Stimulated activated memory B cell treated with anti-CD40 and anti-IgM and Interleukin-4, amounts not matched to agents 10 μg/mL and 1 μg/mL and 100 μg/mL, for 72 hours (primary cell): ENCODE results near the gene CRYBG1.
"Not testable (repeated sequence)": the region's sequence is repeated elsewhere in the genome, so short reads cannot be mapped to it uniquely, and the experiment has no call there.

ENCODE experiments used
- ATAC-seq: fragments of 150-1000 bp; cut with Tn5 transposase; 2 replicates; pipeline ENCODE4 v1.10.0; 2021
- H3K27ac Mint-ChIP-seq: one replicate; pipeline ENCODE4 v1.8.0; 2022; ENCODE audit warnings: mild to moderate bottlenecking, mixed read lengths
- H3K27me3 Mint-ChIP-seq: one replicate; pipeline ENCODE4 v1.8.0; 2022; ENCODE audit warnings: mixed read lengths
- H3K36me3 Mint-ChIP-seq: one replicate; pipeline ENCODE4 v1.8.0; 2022; ENCODE audit warnings: mixed read lengths
- H3K4me1 Mint-ChIP-seq: one replicate; pipeline ENCODE4 v1.8.0; 2022; ENCODE audit warnings: mixed read lengths
- H3K4me3 Mint-ChIP-seq: one replicate; pipeline ENCODE4 v1.8.0; 2022; ENCODE audit warnings: mild to moderate bottlenecking, moderate library complexity, mixed read lengths
- H3K9me3 Mint-ChIP-seq: one replicate; pipeline ENCODE4 v1.8.0; 2022; ENCODE audit warnings: mixed read lengths

CRYBG1 gene

GRCh38 chr6:106397431-106397830 is 36.9 kb downstream of the CRYBG1 start:
- no peak for ATAC-seq
- no peak overlapping the region for H3K4me3 Mint-ChIP-seq
- no peaks in the 10 kb centered on the region for H3K4me1 Mint-ChIP-seq
- H3K27me3 Mint-ChIP-seq: peaks cover 46% of the 10 kb centered on the region
- H3K27ac Mint-ChIP-seq: no peak overlapping the region
- no peaks in the 10 kb centered on the region for H3K36me3 Mint-ChIP-seq
- no peaks in the 10 kb centered on the region for H3K9me3 Mint-ChIP-seq

GRCh38 chr6:106398621-106399020 is 38.1 kb downstream of the CRYBG1 start:
- Mint-ChIP-seq H3K4me3 (no peak overlapping the region), H3K27ac (no peak overlapping the region), H3K4me1 (no peaks in the 10 kb centered on the region), H3K9me3 (no peaks in the 10 kb centered on the region), H3K36me3 (no peaks in the 10 kb centered on the region), H3K27me3 (peaks cover 39% of the 10 kb centered on the region)
- ATAC-seq: no peak

- H3K4me1 Mint-ChIP-seq, ATAC-seq, H3K4me3 Mint-ChIP-seq, H3K27ac Mint-ChIP-seq: not testable (repeated sequence)
- Mint-ChIP-seq H3K9me3 (peaks cover 14% of the 10 kb centered on the region), H3K27me3 (peaks cover 30% of the 10 kb centered on the region), H3K36me3 (peaks cover 19% of the 10 kb centered on the region)
Measured at GRCh38 chr6:106405044-106405443, 44.5 kb downstream of the CRYBG1 start.

- Mint-ChIP-seq H3K4me3 (no peak overlapping the region), H3K36me3 (peaks cover 14% of the 10 kb centered on the region)
Measured at GRCh38 chr6:106411056-106411455, 50.5 kb downstream of the CRYBG1 start.

DNA sequence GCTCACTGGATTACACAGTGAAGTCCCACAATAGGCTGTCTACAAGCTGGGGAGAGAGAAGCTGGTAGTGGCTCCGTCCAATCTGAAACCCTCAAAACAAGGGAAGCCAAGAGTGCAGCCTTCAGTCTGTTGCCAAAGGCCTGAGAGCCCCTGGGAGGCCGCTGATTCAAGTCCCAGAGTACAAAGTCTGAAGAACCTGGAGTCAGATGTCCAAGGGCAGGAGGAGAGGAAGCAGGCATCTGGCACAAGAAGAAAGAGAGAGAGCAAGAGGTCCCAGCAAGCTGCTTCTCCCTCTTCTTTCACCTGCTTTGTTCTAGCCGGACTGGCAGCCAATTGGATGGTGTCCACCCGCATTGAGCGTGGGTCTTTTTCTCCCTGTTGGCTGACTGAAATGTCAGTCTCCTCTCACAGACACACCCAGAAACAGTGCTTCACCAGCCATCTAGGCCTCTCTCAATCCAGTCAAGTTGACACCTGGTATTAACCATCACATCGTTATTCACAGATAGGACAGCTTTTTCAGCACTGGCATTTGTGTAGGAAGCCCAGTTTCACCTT is 51.2 kb downstream of the CRYBG1 start:
- peaks cover 11% of the 10 kb centered on the region for H3K36me3 Mint-ChIP-seq
- peaks cover 6% of the 10 kb centered on the region for H3K4me1 Mint-ChIP-seq
- peaks cover 11% of the 10 kb centered on the region for H3K27me3 Mint-ChIP-seq
- no peak overlapping the region for H3K4me3 Mint-ChIP-seq
- H3K27ac Mint-ChIP-seq: no peak overlapping the region
- peaks cover 10% of the 10 kb centered on the region for H3K9me3 Mint-ChIP-seq
- ATAC-seq: no peak

More at GRCh38 chr6:106411056-106411455, 50.5 kb downstream of the CRYBG1 start:
- Mint-ChIP-seq H3K27me3 (peaks cover 18% of the 10 kb centered on the region), H3K27ac (no peak overlapping the region), H3K9me3 (peaks cover 13% of the 10 kb centered on the region), H3K4me1 (peaks cover 2% of the 10 kb centered on the region)
- no peak for ATAC-seq

DNA sequence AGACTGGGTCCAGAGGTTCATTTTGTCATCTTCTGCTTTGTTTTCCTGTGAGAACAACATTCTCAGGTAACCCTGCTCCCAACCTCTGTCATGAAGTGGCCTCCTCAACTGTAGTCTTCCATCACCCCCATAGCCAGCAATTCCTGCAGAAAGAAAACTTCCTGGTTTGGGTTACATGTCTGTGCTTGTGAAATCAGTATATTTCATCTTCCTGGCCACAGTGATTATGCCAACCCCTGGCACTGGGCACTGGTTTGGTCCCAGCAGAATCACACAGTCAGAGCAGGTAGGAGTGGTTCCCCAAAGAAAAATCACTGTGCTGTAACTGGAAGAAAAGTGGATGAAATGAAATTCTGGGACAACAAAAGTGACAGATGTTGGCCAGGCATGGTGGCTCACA is 52.5 kb downstream of the CRYBG1 start:
- no peaks in the 10 kb centered on the region for H3K9me3 Mint-ChIP-seq

DNA sequence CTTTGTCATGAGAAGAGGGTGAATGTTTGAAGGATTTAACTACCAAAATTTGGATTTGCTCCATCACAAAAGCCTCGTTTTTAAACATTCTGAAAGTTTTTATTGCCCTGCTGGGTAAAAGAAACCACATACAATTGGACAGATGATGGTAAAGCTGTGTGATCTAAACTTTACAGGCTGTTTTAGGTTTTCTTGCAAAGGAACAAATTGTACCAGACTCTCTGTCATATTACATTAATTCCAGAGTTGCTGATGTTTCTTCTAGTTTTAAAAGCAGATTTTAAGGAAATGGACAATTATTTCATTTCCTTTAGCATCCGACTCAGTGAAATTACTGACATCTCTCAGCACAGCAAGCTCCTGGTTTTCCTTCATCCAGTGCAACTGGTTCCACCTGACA is 53.2 kb downstream of the CRYBG1 start:
- no peak for ATAC-seq
- peaks cover 6% of the 10 kb centered on the region for H3K4me1 Mint-ChIP-seq
- H3K4me3 Mint-ChIP-seq: no peak overlapping the region
- no peak overlapping the region for H3K27ac Mint-ChIP-seq
- no peaks in the 10 kb centered on the region for H3K27me3 Mint-ChIP-seq
- H3K9me3 Mint-ChIP-seq: peaks cover 3% of the 10 kb centered on the region
- no peaks in the 10 kb centered on the region for H3K36me3 Mint-ChIP-seq

More for the DNA sequence above, 52.5 kb downstream of the CRYBG1 start:
- no peaks in the 10 kb centered on the region for H3K27me3 Mint-ChIP-seq
- peaks cover 6% of the 10 kb centered on the region for H3K4me1 Mint-ChIP-seq
- H3K4me3 Mint-ChIP-seq: no peak overlapping the region
- H3K27ac Mint-ChIP-seq: no peak overlapping the region
- no peaks in the 10 kb centered on the region for H3K36me3 Mint-ChIP-seq
- ATAC-seq: no peak

GRCh38 chr6:106415921-106416320 is 55.4 kb downstream of the CRYBG1 start:
- Mint-ChIP-seq H3K4me1 (peaks cover 6% of the 10 kb centered on the region), H3K27ac (no peak overlapping the region), H3K36me3 (no peaks in the 10 kb centered on the region), H3K27me3 (peaks cover 8% of the 10 kb centered on the region), H3K4me3 (no peak overlapping the region), H3K9me3 (peaks cover 3% of the 10 kb centered on the region)
- ATAC-seq: no peak

DNA sequence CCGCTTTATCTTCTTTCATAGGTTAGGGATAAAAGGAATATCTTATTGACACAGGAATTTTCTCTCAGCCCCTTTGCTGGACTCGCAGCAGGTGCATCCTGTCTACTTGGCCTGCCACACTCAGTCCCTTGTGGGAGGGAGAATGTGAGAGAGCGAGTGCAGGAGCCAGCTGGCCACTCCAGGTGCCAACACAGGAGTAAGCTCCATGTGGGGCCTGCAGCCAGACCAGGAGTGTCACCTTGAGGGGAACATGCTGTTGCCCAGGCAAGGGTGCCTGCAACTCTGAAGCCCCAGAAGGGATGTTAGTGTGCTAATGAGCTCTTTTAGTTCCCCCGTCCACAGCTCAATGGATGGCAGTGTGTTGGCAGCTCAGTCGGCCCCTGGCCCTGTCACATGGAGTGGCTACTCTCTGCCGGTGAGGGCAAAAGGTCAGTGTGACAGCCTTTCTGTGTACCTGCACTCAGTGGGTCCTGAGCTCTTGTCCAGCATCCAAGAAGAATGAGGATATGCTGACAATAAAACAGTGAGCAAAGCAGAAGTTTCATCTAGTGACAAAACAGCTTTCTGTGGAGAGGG is 57.1 kb downstream of the CRYBG1 start:
- H3K4me3 Mint-ChIP-seq: no peak overlapping the region
- H3K36me3 Mint-ChIP-seq: no peaks in the 10 kb centered on the region
- H3K9me3 Mint-ChIP-seq: peaks cover 3% of the 10 kb centered on the region
- ATAC-seq: no peak
- peaks cover 8% of the 10 kb centered on the region for H3K27me3 Mint-ChIP-seq
- H3K27ac Mint-ChIP-seq: no peak overlapping the region
- peaks cover 6% of the 10 kb centered on the region for H3K4me1 Mint-ChIP-seq

GRCh38 chr6:106419900-106420613 is 59.5 kb downstream of the CRYBG1 start:
- Mint-ChIP-seq H3K9me3 (peaks cover 3% of the 10 kb centered on the region), H3K27ac (no peak overlapping the region), H3K4me1 (peaks cover 6% of the 10 kb centered on the region), H3K36me3 (no peaks in the 10 kb centered on the region), H3K4me3 (no peak overlapping the region), H3K27me3 (peaks cover 8% of the 10 kb centered on the region)
- ATAC-seq: no peak

GRCh38 chr6:106421496-106421895 is 61.0 kb downstream of the CRYBG1 start:
- Mint-ChIP-seq H3K27me3 (peaks cover 8% of the 10 kb centered on the region), H3K27ac (no peak overlapping the region), H3K4me3 (no peak overlapping the region), H3K36me3 (no peaks in the 10 kb centered on the region), H3K4me1 (no peaks in the 10 kb centered on the region), H3K9me3 (peaks cover 3% of the 10 kb centered on the region)
- ATAC-seq: no peak

DNA sequence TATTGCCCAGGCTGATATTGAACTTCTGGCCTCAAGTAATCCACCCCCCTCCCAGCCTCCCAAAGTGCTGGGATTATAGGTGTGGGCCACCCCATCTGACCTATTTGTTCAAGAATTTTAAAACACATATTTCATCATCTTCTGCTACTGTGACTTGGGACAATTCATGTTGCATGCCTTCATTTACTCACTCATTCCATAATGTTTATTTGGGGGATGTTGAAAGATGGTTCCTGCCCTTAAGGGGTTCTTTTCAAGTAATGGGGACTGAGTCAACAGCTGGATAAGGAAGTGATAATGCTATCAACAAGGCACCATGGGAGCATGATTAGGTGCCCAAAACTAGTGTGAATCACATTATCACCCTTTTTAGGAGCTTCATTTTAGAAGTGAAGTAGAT is 62.0 kb downstream of the CRYBG1 start:
- Mint-ChIP-seq H3K27ac (no peak overlapping the region), H3K4me1 (no peaks in the 10 kb centered on the region), H3K9me3 (peaks cover 3% of the 10 kb centered on the region), H3K27me3 (peaks cover 8% of the 10 kb centered on the region), H3K4me3 (no peak overlapping the region), H3K36me3 (no peaks in the 10 kb centered on the region)
- ATAC-seq: no peak

GRCh38 chr6:106425382-106425781 is 64.9 kb downstream of the CRYBG1 start:
- no peaks in the 10 kb centered on the region for H3K4me1 Mint-ChIP-seq
- H3K36me3 Mint-ChIP-seq: no peaks in the 10 kb centered on the region
- H3K27me3 Mint-ChIP-seq: peaks cover under 1% of the 10 kb centered on the region
- no peak overlapping the region for H3K27ac Mint-ChIP-seq
- H3K9me3 Mint-ChIP-seq: no peaks in the 10 kb centered on the region
- no peak overlapping the region for H3K4me3 Mint-ChIP-seq
- ATAC-seq: no peak

- Mint-ChIP-seq H3K4me3 (no peak overlapping the region), H3K4me1 (no peaks in the 10 kb centered on the region), H3K9me3 (no peaks in the 10 kb centered on the region), H3K27me3 (no peaks in the 10 kb centered on the region), H3K27ac (no peak overlapping the region), H3K36me3 (no peaks in the 10 kb centered on the region)
- ATAC-seq: no peak
Measured at GRCh38 chr6:106426250-106426970, 65.9 kb downstream of the CRYBG1 start.

- no peaks in the 10 kb centered on the region for H3K4me1 Mint-ChIP-seq
- no peaks in the 10 kb centered on the region for H3K27me3 Mint-ChIP-seq
- H3K9me3 Mint-ChIP-seq: no peaks in the 10 kb centered on the region
- no peaks in the 10 kb centered on the region for H3K36me3 Mint-ChIP-seq
- no peak overlapping the region for H3K4me3 Mint-ChIP-seq
- ATAC-seq: no peak
- H3K27ac Mint-ChIP-seq: no peak overlapping the region
Measured at GRCh38 chr6:106430466-106430865, 69.9 kb downstream of the CRYBG1 start.
